Measurements from ENCODE around the gene ADAMTS9. TPM values are rescaled to one million over a fixed set of nuclear protein-coding genes. Genes with fewer than 3 reads are reported as not detected.

Gene ADAMTS9
- total RNA-seq, 1 experiment from 2014 or later: 0.46 TPM

DNA sequence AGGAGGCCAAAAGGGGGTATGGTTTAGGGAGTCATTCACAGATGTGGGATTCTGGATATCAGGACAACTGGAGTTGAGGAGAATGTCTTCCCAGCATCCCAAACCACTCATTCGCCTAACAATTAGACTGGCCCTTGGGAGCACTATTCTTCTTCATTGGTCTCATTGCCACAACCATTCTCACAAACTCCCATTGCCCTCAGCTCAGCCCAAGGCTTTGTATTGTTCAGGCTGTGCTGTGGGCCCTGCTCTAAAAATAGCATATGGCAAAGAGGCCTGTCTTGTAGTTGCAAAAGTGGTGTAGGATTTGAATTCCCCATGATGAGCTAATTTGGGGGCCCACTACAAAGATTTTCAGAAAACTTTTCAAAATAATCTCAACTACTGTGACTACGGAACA, 6.3 kb upstream of the ADAMTS9 start:
- Mint-ChIP-seq H3K27me3 (ENCODE audit: low read depth) (peaks cover 28% of the 10 kb centered on the region), H3K27ac (peak overlapping the region in 2 of 3 experiments; percentile 8 to 53; a peak in 2 of 7 replicates), H3K4me1 (peaks cover 33 to 42% of the 10 kb centered on the region in 2 experiments), H3K9me3 (peaks cover 0 to 6% of the 10 kb centered on the region in 2 experiments; a peak in 3 of 5 replicates), H3K36me3 (ENCODE audit: insufficient read depth in 1 of 3, low read depth in 3 of 3) (peaks cover 0 to 10% (median 0%) of the 10 kb centered on the region in 3 experiments; a peak in 2 of 7 replicates), H3K4me3 (no peak overlapping the region; a peak in 1 of 5 replicates)
- Histone ChIP-seq H2BK120ac (ENCODE audit: low read depth, low read length, poor library complexity, severe bottlenecking) (no peak overlapping the region), H3K23me2 (ENCODE audit: insufficient read length, low read depth, low read length, poor library complexity, severe bottlenecking) (no peaks in the 10 kb centered on the region), H4K91ac (ENCODE audit: insufficient read length, low read depth, low read length) (no peak overlapping the region), H3K9ac (ENCODE audit: extremely low read depth, insufficient read length, low read length) (no peak overlapping the region), H4K20me1 (ENCODE audit: control insufficient read depth, insufficient read depth, insufficient read length) (no peaks in the 10 kb centered on the region), H2AFZ (ENCODE audit: low read length) (no peak overlapping the region), H2BK20ac (ENCODE audit: low read depth, low read length, poor library complexity, severe bottlenecking) (no peak overlapping the region), H3K79me1 (ENCODE audit: insufficient read depth, low read depth, low read length, poor library complexity, severe bottlenecking) (no peaks in the 10 kb centered on the region), H3K27me3 (ENCODE audit: insufficient read depth, low read length) (peaks cover 2% of the 10 kb centered on the region; the same call in 1 of the 2 replicates), H3K4ac (ENCODE audit: low read depth, low read length) (no peak overlapping the region), H3K9me3 (ENCODE audit: control insufficient read depth, low read depth, low read length) (no peaks in the 10 kb centered on the region), H3K14ac (ENCODE audit: insufficient read depth, low read length) (no peak overlapping the region), H3T11ph (ENCODE audit: low read length) (no peak overlapping the region), H3K18ac (ENCODE audit: insufficient read length, low read depth, low read length) (no peak overlapping the region), H3K56ac (ENCODE audit: insufficient read length, low read depth, low read length) (no peak overlapping the region), H2BK5ac (ENCODE audit: insufficient read length, low read length) (no peak overlapping the region), H2AK5ac (ENCODE audit: insufficient read length, low read length) (no peak overlapping the region), H3K4me1 (ENCODE audit: insufficient read depth, low read length) (no peaks in the 10 kb centered on the region; the same call in 1 of the 2 replicates), H2BK12ac (ENCODE audit: insufficient read length, low read depth, low read length) (no peak overlapping the region), H3K4me2 (ENCODE audit: insufficient read depth, insufficient read length, low read length) (no peak overlapping the region), H2BK15ac (ENCODE audit: low read depth, low read length) (no peak overlapping the region), H3K23ac (ENCODE audit: insufficient read length, low read depth, low read length) (no peak overlapping the region), H4K8ac (replicated peaks; ENCODE audit: insufficient read length, low read depth, low read length) (no peak overlapping the region), H3K27ac (ENCODE audit: insufficient read length, low read depth, low read length) (no peak overlapping the region), H3K79me2 (ENCODE audit: insufficient read depth, low read length) (no peaks in the 10 kb centered on the region), H4K5ac (ENCODE audit: insufficient read length, low read depth, low read length) (no peak overlapping the region)
- no peak for DNase-seq
- TF ChIP-seq, protein P1, sequence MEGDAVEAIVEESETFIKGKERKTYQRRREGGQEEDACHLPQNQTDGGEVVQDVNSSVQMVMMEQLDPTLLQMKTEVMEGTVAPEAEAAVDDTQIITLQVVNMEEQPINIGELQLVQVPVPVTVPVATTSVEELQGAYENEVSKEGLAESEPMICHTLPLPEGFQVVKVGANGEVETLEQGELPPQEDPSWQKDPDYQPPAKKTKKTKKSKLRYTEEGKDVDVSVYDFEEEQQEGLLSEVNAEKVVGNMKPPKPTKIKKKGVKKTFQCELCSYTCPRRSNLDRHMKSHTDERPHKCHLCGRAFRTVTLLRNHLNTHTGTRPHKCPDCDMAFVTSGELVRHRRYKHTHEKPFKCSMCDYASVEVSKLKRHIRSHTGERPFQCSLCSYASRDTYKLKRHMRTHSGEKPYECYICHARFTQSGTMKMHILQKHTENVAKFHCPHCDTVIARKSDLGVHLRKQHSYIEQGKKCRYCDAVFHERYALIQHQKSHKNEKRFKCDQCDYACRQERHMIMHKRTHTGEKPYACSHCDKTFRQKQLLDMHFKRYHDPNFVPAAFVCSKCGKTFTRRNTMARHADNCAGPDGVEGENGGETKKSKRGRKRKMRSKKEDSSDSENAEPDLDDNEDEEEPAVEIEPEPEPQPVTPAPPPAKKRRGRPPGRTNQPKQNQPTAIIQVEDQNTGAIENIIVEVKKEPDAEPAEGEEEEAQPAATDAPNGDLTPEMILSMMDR (conservative IDR thresholded peaks at IDR 0.05): no peak
- no CpG with 5 or more reads among the region's 2 CpGs for WGBS (ENCODE audit: extremely low coverage, insufficient read length, low lambda C conversion rate)
